GM12872 (cell line): Measurements from ENCODE around the gene PPIA.

Experiments
- TF ChIP-seq, protein P1 (sequence below): IDR thresholded peaks from 3 replicates; pipeline ENCODE4 v1.5.1; 2011; ENCODE audit warnings: low read depth, mild to moderate bottlenecking, low read length, moderate library complexity; ENCODE audit not compliant: insufficient read depth

Gene PPIA

DNA sequence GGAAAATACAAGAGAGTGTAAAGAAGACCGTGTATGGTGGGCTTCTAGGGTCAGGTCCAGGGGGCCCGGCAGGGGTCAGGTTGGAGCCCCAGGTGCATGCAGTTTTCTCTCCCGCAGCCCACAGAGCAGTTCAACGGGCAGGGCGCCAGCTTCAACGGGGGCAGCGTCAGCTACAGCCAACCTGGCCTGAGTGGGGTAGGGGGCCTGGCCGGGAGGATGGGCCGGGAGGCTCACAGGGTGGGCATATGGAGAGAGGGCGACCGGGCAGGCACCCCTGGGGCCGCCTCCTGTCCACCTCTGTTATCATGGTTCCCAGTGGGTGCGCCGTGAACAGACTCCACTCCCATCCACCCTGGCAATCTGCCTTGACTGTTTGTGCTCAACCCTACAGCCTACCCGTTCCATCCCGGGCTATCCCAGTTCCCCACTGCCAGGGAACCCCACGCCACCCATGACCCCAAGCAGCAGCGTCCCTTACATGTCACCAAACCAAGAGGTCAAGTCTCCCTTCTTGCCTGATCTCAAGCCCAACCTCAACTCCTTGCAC lies 36.4 kb upstream of the PPIA start:
- TF ChIP-seq, protein P1, sequence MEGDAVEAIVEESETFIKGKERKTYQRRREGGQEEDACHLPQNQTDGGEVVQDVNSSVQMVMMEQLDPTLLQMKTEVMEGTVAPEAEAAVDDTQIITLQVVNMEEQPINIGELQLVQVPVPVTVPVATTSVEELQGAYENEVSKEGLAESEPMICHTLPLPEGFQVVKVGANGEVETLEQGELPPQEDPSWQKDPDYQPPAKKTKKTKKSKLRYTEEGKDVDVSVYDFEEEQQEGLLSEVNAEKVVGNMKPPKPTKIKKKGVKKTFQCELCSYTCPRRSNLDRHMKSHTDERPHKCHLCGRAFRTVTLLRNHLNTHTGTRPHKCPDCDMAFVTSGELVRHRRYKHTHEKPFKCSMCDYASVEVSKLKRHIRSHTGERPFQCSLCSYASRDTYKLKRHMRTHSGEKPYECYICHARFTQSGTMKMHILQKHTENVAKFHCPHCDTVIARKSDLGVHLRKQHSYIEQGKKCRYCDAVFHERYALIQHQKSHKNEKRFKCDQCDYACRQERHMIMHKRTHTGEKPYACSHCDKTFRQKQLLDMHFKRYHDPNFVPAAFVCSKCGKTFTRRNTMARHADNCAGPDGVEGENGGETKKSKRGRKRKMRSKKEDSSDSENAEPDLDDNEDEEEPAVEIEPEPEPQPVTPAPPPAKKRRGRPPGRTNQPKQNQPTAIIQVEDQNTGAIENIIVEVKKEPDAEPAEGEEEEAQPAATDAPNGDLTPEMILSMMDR: no peak

GRCh38 chr7:44761207-44762161 lies 35.0 kb upstream of the PPIA start:
- TF ChIP-seq, protein P1: no peak

DNA sequence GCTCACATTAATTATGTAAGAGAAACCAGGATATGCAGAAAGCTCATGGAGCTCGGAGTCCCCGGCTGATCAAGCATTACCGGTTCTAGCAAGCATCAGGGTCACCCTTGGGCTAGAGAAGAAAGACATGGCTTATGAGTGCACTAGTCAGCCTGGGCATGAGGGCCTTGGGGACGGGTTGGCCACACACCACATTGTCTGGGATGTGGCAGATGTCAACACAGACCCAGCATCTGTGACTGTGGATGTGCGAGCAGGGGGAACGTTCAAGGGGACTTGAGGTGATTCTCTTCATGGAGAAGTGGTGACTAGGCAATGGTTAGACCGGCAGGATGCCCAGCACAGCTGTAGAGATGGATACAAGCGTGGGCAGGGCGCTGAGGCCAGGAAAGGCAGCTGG lies 34.2 kb upstream of the PPIA start:
- TF ChIP-seq, protein P1: no peak

- TF ChIP-seq, protein P1: no peak
Observed at GRCh38 chr7:44762726-44763522, 33.6 kb upstream of the PPIA start.

DNA sequence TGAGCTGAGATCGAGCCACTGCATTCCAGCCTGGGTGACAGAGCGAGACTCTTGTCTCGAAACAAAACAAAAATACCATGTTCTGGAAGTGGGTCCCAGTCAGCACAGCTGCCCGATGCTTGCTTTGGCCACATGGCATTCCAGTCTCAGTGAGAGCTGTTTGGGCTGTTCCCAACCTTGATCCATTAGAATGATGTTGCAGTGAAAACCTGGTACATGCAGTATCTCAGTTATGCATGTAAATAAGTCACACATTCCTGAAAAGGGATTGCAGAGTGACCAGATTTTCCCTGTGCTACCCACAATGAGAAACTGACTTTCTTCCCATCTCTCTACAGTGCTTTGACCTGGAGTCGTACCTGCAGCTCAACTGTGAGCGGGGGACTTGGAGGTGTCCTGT lies 32.4 kb upstream of the PPIA start:
- TF ChIP-seq, protein P1: no peak

DNA sequence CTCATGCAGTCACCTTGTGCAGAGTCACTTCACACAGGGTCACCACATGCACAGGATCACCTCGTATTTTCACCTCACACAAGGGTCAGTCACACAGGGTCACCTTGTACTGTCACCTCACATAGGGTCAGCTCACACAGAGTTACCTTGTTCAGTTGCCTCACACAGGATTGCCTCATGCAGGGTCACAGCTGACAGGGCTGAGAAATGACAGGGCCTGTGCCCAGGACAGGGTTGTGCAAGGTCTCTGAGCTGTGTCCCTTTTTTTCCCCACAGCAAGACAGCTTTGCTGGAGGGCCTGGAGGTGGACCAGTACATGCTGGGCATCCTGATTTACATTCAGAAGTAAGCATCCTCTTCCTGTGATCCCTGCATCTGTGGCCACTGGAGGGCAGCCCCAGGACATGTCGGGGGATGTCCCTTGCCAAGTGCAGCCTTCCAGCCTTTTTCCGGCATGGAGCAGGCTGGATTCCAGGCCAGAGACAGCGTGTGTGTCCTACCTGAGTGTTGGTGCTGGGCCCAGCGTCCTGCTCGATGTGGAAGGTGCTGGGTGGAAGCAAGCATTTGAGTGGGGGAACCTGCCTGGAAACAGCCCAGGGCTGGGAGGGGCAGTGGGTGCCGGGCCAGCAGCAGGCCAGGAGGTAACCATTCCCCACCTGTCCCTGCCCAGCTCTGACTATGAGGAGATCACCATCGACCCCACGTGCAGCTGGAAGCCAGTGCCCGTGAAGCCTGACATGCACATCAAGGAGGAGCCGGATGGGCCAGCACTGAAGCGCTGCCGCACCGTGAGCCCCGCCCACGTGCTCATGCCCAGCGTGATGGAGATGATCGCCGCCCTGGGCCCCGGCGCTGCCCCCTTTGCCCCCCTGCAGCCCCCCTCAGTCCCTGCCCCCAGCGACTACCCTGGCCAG lies 31.6 kb upstream of the PPIA start:
- TF ChIP-seq, protein P1: no peak
